GM21390 (cell line): ENCODE results near the gene PLXNB3.
A peak's percentile ranks its signal among the peaks of the same experiment; 100 is the strongest.
"Not testable (repeated sequence)": the region's sequence is repeated elsewhere in the genome, so short reads cannot be mapped to it uniquely, and the experiment has no call there.

Experiments used
- ATAC-seq: cut with Tn5 transposase; IDR thresholded peaks from one replicate; pipeline ENCODE4 v1.9.1; 2021; ENCODE audit not compliant: unreplicated experiment

PLXNB3 gene

GRCh38 chrX:153763989-153764755 is at the start of gene PLXNB3:
PLXNB3 (plus strand) TSS chrX:153764249; CDS start chrX:153765536, 1,287 bp downstream.
- ATAC-seq, result no peak

DNA sequence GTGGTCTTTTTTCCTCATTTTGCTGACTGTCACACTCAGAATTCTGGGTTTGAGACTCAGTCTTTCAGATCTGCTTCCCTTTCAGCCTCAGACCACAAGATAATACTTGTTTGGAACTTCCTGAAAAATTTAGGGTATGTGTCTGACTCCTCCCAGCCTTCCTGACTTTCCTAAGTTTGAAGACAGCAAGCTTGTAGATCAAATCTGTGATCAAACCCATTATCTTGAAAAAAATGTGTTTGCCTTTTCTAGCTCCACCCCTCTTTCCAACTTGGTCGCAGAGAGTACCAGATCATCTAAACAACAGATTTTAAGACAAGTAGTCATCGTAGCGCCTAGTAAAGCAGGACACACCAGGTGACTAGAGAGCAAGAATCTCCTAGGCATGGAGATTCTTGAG is 49.8 kb upstream of the PLXNB3 start:
- no peak for ATAC-seq

GRCh38 chrX:153717445-153717844 is 46.6 kb upstream of the PLXNB3 start:
- ATAC-seq, result no peak

- ATAC-seq, result no peak
Observed at GRCh38 chrX:153719238-153719637, 44.8 kb upstream of the PLXNB3 start.

DNA sequence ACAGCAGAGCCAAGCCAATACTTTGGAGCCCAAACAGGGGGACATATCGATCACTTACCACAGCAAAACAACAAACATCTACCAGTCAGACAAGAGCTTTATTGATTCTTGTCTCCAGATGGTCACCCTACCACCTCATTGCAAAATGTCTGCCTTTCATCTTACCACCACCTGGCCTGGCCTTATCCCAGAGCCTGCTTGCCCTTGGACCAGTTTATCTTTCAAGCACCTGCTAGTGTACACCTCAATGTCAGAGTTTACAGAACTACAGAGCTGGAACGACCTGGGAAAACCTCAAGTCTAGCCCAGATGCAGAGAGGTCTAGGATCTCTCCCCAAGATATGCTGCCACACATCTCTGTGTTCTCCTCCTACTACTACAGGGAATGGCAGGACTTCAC is 44.3 kb upstream of the PLXNB3 start:
- ATAC-seq, result no peak

DNA sequence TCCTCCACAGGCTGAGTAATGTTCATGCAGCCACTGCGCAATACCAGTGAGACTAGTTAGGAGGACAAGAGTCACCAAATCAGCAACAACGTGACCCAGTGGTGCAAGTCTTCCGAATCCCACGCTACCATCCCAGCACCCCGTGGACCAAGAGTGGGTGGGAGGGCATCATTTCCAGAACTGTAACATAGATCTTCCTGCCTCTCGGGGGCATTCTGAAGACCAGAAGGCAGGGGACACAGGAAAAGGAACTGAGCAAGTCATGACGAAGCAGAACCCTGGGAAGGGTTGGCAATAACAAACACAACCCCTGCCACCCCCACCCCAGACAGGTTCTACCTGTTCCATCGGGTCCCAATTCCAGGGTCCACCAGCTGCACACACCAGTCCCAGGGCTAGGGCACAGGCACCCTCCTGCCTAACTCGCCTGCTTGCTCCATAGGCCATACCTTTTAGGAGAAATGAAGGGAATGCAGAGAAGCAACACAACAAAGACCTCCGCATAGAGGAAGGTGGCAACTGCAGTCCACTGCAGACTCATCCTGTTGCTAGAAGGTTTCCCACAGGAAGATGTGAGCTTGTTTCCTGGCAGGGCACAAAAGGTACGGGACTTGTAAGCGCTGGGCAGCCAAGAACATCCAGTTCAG is 41.2 kb upstream of the PLXNB3 start:
- no peak for ATAC-seq

GRCh38 chrX:153723351-153724251 is 40.4 kb upstream of the PLXNB3 start:
- peak; percentile 37 for ATAC-seq

GRCh38 chrX:153724252-153725038 is 39.6 kb upstream of the PLXNB3 start, which contains the start of the genes ABCD1 and BCAP31:
ABCD1 (plus strand) TSS chrX:153724856; CDS start chrX:153725267, 411 bp downstream.
BCAP31 (minus strand) TSS chrX:153724387; CDS start chrX:153723244, 1,143 bp downstream.
- peak; percentile 54 for ATAC-seq

- ATAC-seq, result peak; percentile 4
Observed at GRCh38 chrX:153725039-153725831, 38.8 kb upstream of the PLXNB3 start.

GRCh38 chrX:153725832-153726285 is 38.2 kb upstream of the PLXNB3 start:
- no peak for ATAC-seq

- peak; percentile 42 for ATAC-seq
Observed at GRCh38 chrX:153726286-153727122, 37.5 kb upstream of the PLXNB3 start.

GRCh38 chrX:153727123-153727931 is 36.7 kb upstream of the PLXNB3 start:
- ATAC-seq, result no peak

DNA sequence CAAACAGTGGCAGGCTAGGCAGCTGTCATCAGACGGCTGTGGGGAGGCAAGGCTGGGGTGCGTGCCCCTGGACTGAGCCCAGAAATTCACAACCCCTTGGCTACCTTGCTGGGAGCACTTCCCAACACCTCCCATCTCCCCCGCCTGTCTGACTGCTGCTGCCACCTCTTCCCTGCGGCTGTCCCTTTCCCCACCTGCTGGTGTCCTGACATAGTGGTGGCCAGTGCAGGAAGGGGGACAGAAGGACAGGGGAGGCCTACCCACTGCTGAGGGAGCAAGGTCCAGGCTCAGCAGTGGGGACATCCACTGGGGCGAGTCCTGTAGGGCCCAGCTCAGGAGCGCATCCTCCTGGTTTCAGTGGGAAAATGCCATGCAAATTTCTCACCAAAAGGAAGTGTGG is 36.0 kb upstream of the PLXNB3 start:
- ATAC-seq, result no peak

DNA sequence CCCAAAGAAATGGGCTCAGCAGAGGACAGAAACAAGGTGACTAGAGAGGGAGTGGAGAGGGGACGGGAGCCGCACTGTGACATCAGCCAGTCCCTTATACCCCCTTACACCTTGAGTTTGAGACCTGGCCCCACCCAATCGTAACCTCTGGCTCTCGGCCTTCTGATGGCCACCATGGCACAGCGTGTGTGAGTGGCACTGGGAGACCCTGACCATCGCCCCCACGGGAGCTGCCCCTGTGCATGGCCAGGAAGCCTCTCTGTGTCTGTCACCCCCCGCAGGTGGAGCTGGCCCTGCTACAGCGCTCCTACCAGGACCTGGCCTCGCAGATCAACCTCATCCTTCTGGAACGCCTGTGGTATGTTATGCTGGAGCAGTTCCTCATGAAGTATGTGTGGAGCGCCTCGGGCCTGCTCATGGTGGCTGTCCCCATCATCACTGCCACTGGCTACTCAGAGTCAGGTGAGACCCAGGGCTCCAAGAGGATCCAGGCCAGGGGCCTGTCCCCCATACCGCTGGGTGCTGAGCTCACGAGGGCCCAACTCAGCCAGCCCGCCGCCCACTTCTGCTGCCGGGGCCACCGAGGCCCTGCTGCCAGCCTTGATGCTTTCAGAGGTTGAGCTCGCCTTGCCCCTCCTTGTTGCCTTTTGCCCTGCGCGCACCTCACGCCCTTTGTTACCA is 35.0 kb upstream of the PLXNB3 start:
- no peak for ATAC-seq

DNA sequence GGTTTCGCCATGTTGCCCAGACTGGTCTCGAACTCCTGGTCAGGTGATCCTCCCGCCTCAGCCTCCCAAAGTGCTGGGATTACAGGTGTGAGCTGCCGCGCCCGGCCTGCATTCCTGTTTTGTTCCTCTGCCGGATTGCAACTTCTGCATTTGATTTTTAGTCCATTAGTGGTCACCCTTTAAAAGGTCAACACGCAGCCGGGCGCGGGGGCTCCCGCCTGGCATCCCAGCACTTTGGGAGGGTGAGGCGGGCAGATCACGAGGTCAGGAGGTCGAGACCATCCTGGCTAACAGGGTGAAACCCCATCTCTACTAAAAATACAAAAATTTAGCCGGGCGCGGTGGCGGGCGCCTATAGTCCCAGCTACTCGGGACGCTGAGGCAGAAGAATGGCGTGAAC is 33.9 kb upstream of the PLXNB3 start:
- not testable (repeated sequence) for ATAC-seq

GRCh38 chrX:153731117-153731844 is 32.8 kb upstream of the PLXNB3 start:
- no peak for ATAC-seq

DNA sequence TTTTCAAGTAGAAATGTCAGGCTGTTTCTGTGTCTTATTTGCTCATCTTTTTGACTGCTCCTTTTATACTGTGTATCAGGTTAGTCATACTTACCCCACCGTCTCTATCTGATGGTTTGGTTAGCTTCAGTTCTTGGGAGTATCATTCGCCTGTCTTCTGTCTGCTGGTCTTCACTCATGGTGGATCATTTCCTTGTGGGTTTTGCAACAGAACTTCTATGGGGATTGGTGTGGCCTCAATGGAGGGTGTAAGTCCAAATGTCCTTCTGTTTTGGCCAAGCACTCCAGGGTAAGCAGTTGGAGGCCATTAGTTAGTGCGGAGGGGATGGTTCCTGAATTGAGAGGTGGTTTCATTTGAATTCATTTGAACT is 32.2 kb upstream of the PLXNB3 start:
- ATAC-seq, result no peak
